ENCODE data around the gene DPP8. TPM values are rescaled to one million over a fixed set of nuclear protein-coding genes. Genes with fewer than 3 reads are reported as not detected.
"Not testable (repeated sequence)": the region's sequence is repeated elsewhere in the genome, so short reads cannot be mapped to it uniquely, and the experiment has no call there.

DPP8 gene
- polyA plus RNA-seq, 1 donor: 40.1 TPM

DNA sequence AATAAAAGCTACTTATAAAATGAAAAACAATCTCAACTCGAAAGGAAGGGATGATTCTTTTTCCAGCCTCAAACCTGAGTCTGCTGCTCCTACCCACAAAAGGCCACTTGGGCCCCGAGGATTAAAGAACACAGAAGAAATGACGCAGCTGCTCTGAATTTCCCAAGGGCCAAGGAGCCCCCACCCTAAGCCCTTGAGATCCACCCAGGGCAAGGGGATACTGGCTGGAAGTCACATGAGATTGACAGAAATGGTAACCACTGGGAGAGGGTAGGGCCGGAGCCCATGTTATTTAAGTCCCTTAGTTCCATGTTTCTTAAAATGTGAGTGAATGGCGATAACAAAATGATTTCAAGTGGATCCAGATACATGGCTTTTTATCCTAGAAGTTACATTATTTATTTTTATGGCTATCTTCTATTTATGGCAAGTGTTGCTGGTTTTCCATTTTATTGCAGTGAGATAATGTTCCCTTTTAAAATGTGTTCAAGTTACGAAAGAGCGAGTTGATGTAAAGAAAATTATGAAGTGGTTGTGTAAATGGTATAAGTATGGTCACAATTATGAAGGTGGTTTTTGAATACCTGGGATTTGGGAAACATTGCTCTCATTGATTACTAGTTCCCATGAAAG is 111.6 kb downstream of the DPP8 start:
- DNase-seq: no peak

GRCh38 chr15:65404186-65404872 is 113.2 kb downstream of the DPP8 start:
- no peak for DNase-seq

- DNase-seq: no peak
Observed at GRCh38 chr15:65402961-65403360, 114.5 kb downstream of the DPP8 start.

DNA sequence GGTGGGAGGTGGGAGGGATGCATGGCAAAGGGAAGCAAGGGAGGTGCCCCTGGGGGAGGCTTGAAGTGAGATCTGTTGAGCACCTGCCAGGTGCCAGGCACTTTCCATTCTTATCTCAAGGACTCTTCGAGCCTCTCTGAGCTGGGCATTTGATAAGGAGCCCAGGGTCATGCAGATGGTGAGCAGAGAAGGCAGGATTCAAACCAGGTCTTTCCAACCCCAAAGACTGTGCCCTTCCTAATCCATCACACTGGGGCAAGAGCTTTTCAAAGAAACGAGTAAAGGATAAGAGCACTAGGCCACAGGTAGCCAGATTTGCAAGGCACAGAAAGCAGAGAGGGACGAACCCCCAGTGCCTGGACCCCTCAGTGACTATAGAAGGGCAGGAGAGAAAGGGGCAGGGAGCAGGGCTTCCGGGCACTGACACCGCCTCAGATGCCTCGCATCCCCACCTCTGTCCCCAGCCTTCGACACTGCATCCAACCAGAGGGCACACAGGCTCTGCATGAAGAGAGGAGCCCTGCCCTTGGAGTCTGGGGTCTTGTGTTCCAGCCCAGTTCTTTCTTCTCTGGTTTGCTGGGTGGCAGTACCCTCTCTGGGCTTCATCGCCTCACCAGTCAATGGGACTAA is 115.8 kb downstream of the DPP8 start:
- no peak for DNase-seq

DNA sequence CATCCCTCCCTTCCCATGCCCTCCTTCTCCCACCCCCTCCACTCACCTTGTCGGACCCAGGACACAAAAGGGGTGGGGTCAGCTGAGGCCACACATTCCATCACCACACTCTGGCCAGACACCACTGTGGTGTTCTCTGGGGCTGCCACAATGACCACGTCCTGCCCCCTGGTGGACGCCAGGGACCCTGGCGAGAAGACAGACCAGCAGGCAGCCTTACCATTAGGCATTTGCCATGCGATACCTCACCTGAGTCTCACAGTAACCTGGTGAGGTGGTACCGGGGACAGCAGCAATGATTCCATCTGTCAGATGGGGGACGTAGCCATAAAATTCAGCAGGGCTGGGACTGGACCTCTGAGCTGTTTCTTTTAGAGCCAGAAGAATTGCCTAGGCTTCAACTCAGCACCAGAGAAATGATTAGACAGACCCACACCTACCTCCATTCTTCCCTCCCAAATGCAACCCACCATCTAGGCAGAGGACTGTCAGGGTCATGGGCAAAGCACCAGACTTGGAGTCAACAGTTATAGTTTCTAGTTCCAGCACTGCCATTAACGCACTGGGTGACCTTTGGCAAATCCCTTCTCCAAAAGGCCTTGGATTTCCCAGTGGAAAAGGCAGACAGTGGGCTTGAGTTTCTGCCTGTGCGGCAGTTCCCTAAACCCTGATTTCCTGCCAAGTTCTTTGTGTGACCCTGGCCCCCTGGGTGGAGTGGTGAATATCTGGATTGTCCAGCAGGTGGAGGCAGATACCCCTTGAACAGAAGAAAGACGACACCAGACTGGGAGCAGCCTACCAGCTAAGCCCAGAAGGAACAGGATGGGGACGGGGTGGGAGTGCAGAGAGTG is 116.5 kb downstream of the DPP8 start:
- peak; percentile 87 for DNase-seq

GRCh38 chr15:65399997-65400396 is 117.5 kb downstream of the DPP8 start:
- no peak for DNase-seq

- DNase-seq: no peak
Observed at GRCh38 chr15:65399001-65399706, 118.3 kb downstream of the DPP8 start.

- not testable (repeated sequence) for DNase-seq
Observed at GRCh38 chr15:65398486-65398885, 119.0 kb downstream of the DPP8 start.

- no peak for DNase-seq
Observed at GRCh38 chr15:65396965-65397317, 120.5 kb downstream of the DPP8 start.

GRCh38 chr15:65396283-65396964 is 121.1 kb downstream of the DPP8 start:
- no peak for DNase-seq

DNA sequence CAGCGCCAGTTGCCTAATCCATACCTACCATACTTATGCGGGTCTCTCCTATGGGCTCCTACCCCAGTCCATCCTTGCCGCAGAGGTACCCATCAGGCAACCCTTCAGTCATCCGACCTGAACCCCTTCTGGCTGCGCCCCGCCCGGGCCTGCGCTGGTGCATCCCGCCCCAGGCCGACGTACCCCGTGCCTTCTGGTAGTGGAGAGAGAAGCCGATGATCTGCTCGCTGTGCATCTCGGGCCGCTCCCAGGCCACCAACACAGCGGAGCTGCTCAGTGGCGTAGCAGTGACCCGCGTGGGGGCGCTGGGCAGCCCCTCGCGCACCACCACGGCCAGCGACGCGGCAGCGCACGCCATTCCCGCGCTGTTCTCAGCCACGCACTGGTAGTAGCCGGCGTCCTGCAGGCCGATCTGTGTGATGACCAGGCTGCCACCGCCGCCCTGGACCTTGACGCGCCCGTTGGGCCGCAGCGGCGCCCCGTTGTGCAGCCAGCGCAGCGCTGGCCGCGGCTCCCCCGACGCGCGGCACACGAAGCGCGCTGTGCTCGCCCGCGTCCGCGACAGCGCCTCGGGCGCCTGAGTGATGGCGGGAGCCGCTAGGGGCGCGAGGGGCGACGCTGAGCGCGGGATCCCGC is 121.8 kb downstream of the DPP8 start:
- DNase-seq: no peak

DNA sequence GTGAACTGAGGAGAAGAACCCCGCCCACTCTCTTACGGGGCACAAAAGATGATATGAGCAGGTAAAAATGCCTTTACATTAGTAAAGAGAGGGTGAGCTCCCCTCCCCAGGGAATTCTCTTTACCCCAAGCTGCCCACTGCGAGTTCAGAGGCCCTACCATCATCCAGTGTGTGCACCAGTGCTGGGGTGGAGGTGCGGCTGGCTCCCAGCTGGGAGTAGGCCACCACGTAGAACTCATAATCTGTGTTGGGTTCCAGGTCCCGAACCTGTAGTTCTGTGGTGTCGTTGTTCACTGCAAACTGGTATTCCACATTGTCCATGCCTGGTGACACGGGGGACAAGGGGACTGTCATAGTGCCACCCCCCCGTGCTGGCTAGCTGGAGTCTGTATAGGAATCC is 122.6 kb downstream of the DPP8 start:
- no peak for DNase-seq

DNA sequence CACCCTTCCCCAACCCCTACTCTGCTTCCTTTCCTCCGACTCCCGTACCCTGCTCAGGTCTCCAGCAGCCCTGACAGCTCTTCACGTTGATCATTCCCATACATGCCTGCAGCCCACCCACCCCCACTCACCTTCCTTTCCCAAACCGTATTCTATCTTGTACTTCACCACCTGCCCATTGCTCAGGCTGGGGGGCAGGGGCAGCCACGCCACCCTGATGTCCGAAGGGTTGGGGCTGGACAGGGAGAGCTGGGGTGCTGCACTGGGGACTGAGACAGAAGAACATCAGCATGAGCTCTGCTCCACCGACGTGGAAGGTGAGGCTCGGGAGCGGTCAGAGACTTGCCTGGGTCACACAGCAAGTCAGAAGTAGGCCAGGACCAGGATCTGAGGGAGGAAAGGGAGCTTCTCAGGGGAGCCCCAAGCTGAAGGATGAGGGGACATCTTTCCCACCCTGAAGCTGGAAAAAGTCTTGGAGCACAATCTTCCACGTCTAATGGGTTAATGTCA is 123.2 kb downstream of the DPP8 start:
- no peak for DNase-seq

- no peak for DNase-seq
Observed at GRCh38 chr15:65393557-65393956, 123.9 kb downstream of the DPP8 start.

GRCh38 chr15:65393091-65393490 is 124.4 kb downstream of the DPP8 start:
- no peak for DNase-seq

Other genes starting within 250 kb of the DPP8 start
- gene PARP16, start 230.8 kb downstream of the DPP8 start, polyA plus RNA-seq (ENCODE audit: insufficient read length): 17.9 TPM
- gene RNU5A-1, start 221.6 kb downstream of the DPP8 start, polyA plus RNA-seq (ENCODE audit: insufficient read length): not detected
- not detected for gene RNU5B-1, start 213.0 kb downstream of the DPP8 start, polyA plus RNA-seq (ENCODE audit: insufficient read length)
- gene IGDCC3, start 139.7 kb downstream of the DPP8 start, polyA plus RNA-seq (ENCODE audit: insufficient read length): 8.1 TPM
- gene IGDCC4, start 94.7 kb downstream of the DPP8 start, polyA plus RNA-seq (ENCODE audit: insufficient read length): 13.2 TPM
- 188 TPM for gene HACD3, start 12.8 kb upstream of the DPP8 start, polyA plus RNA-seq (ENCODE audit: insufficient read length)
- gene INTS14, start 93.4 kb upstream of the DPP8 start, polyA plus RNA-seq (ENCODE audit: insufficient read length): 58.6 TPM
- gene SLC24A1, start 104.2 kb upstream of the DPP8 start, polyA plus RNA-seq (ENCODE audit: insufficient read length): 25.9 TPM